GM12878 (cell line): ENCODE data around the gene MSH2. TPM values are rescaled to one million over a fixed set of nuclear protein-coding genes. Genes with fewer than 3 reads are reported as not detected.

Experiments used
- ATAC-seq: fragments of 200-7000 bp; cut with Tn5 transposase; 3 replicates; pipeline ENCODE4 v1.9.1; 2020; ENCODE audit warnings: mild to moderate bottlenecking, moderate library complexity
- BruUV-seq: library from RNA; stranded (reverse); fragments of 400-500 nt; replicated peaks from 2 replicates; lab custom pipeline; 2021; lab: Mats Ljungman, UMichigan
- CTCF ChIA-PET: fragments of 300-600 bp; sonication (Branson Sonifier 250); formaldehyde crosslinking; extraction: SDS; loops from one replicate; lab custom pipeline; 2021; ENCODE audit warnings: inconsistent platforms; lab: Yijun Ruan, JAX
- POLR2A ChIA-PET: fragments of 350-600 bp; formaldehyde crosslinking; extraction: SDS; loops from one replicate; lab custom pipeline; 2021; ENCODE audit warnings: inconsistent platforms; lab: Charles Lee
- RAD21 ChIA-PET: fragments of 300-600 bp; sonication (Branson Sonifier 250); formaldehyde crosslinking; loops from one replicate; lab custom pipeline; 2023; ENCODE audit warnings: antibody characterized with exemption; ENCODE audit not compliant: unreplicated experiment; lab: Charles Lee
- SMC1A ChIA-PET: fragments of 300-600 bp; sonication (Branson Sonifier 250); formaldehyde crosslinking; loops from one replicate; lab custom pipeline; 2023; ENCODE audit not compliant: unreplicated experiment, uncharacterized antibody; lab: Charles Lee
- DNase-seq: peaks from one replicate; pipeline ENCODE4 v3.0.0-alpha.2; 2011; ENCODE audit warnings: low read depth, low spot score
- FAIRE-seq: peaks from 3 replicates; lab custom pipeline; 2011; peaks lifted over from hg19 to GRCh38; lab: Jason Lieb, UNC
- H2AFZ ChIP-seq: 2 replicates; pipeline ENCODE4 v1.6.0; 2011; ENCODE audit warnings: low read depth, low read length, control low read depth; ENCODE audit not compliant: control insufficient read depth
- H3K27ac ChIP-seq: 2 replicates; pipeline ENCODE4 v1.5.1; 2011; ENCODE audit warnings: control low read depth; ENCODE audit not compliant: control insufficient read depth, insufficient read depth
- H3K27me3 ChIP-seq, 2 experiments: replicated peaks in 1 of 2; 2 replicates each; pipeline versions ENCODE4 v1.6.0 to v1.6.1; 2011; ENCODE audit warnings: low read length in 1 of 2; ENCODE audit not compliant: control insufficient read depth in 2 of 2, insufficient read depth in 2 of 2
- H3K36me3 ChIP-seq, 2 experiments: 2 replicates each; pipeline ENCODE4 v1.5.1; 2011; ENCODE audit warnings: low read length in 1 of 2; ENCODE audit not compliant: control insufficient read depth in 2 of 2, insufficient read depth in 2 of 2
- H3K4me1 ChIP-seq: 2 replicates; pipeline ENCODE4 v1.6.1; 2011; ENCODE audit warnings: mild to moderate bottlenecking, low read length, moderate library complexity, mixed read lengths; ENCODE audit not compliant: control insufficient read depth, insufficient read depth
- H3K4me2 ChIP-seq: 2 replicates; pipeline ENCODE4 v1.6.0; 2011; ENCODE audit warnings: control low read depth; ENCODE audit not compliant: control insufficient read depth, insufficient read depth
- H3K4me3 ChIP-seq: fragments of 200-600 bp; sonication (generic); 2 replicates; pipeline ENCODE4 v1.5.1; 2016
- H3K79me2 ChIP-seq: 2 replicates; pipeline ENCODE4 v1.6.0; 2011; ENCODE audit warnings: low read length; ENCODE audit not compliant: control insufficient read depth, insufficient read depth
- H3K9ac ChIP-seq: 2 replicates; pipeline ENCODE4 v1.8.0; 2011; ENCODE audit warnings: low read length, control low read depth, mixed read lengths; ENCODE audit not compliant: control insufficient read depth, insufficient read depth
- H3K9me3 ChIP-seq: replicated peaks from 3 replicates; pipeline ENCODE4 v1.5.1; 2011; ENCODE audit warnings: mild to moderate bottlenecking, low read length; ENCODE audit not compliant: control insufficient read depth, insufficient read depth
- H4K20me1 ChIP-seq: 2 replicates; pipeline ENCODE4 v1.6.0; 2011; ENCODE audit not compliant: control insufficient read depth, insufficient read depth
- ATF3 ChIP-seq: IDR thresholded peaks from 2 replicates; pipeline ENCODE4 v1.6.1; 2011; ENCODE audit warnings: low read depth, mild to moderate bottlenecking, low read length, moderate library complexity, borderline replicate concordance; ENCODE audit errors: extremely low read depth
- ATF7 ChIP-seq: fragments of 450-650 bp; IDR thresholded peaks from 2 replicates; pipeline ENCODE4 v1.6.1; 2016; ENCODE audit warnings: low read depth, mild to moderate bottlenecking
- JUND ChIP-seq: IDR thresholded peaks from 2 replicates; pipeline ENCODE4 v1.6.1; 2012; ENCODE audit warnings: low read depth, mild to moderate bottlenecking, low read length, improper control_type of control experiment, moderate library complexity
- MEF2A ChIP-seq: IDR thresholded peaks from 2 replicates; pipeline ENCODE4 v1.6.1; 2011; ENCODE audit warnings: low read depth, mild to moderate bottlenecking, low read length, moderate library complexity; ENCODE audit not compliant: insufficient read depth
- NFXL1 ChIP-seq: fragments of 450-650 bp; IDR thresholded peaks from 2 replicates; pipeline ENCODE4 v1.6.1; 2017; ENCODE audit warnings: antibody characterized with exemption, mild to moderate bottlenecking, borderline replicate concordance
- NFYB ChIP-seq: IDR thresholded peaks from 2 replicates; pipeline ENCODE4 v1.6.1; 2011; ENCODE audit warnings: low read depth, mild to moderate bottlenecking, low read length, improper control_type of control experiment, moderate library complexity; ENCODE audit not compliant: insufficient read depth
- SMAD5 ChIP-seq: IDR thresholded peaks from 2 replicates; pipeline ENCODE4 v1.6.1; 2016; ENCODE audit warnings: antibody characterized with exemption, low read depth
- TARDBP ChIP-seq: IDR thresholded peaks from 2 replicates; pipeline ENCODE4 v1.6.1; 2016; ENCODE audit warnings: borderline replicate concordance
- TBL1XR1 ChIP-seq: IDR thresholded peaks from 2 replicates; pipeline ENCODE4 v1.6.1; 2012; ENCODE audit warnings: low read depth, low read length, improper control_type of control experiment
- ZNF274 ChIP-seq: IDR thresholded peaks from one replicate; pipeline ENCODE4 v1.8.0; 2011; ENCODE audit not compliant: insufficient read length, insufficient read depth
- ZSCAN29 ChIP-seq: fragments of 450-650 bp; IDR thresholded peaks from 2 replicates; pipeline ENCODE4 v1.6.1; 2017; ENCODE audit warnings: mild to moderate bottlenecking, moderate library complexity
- WGBS: methylation state at CpG from one replicate; pipeline ENCODE4 v1.1.6; 2016; ENCODE audit warnings: low lambda C conversion rate; ENCODE audit not compliant: insufficient replicate concordance, insufficient coverage; ENCODE audit errors: missing lambda C conversion rate; 5-methylcytosine and 5-hydroxymethylcytosine counted together
- in situ Hi-C: fragments of 300-500 bp; cut with MboI; formaldehyde crosslinking; loops from 9 replicates; pipeline ENCODE4 v1.14.3; 2018; ENCODE audit warnings: mixed read lengths
- intact Hi-C: fragments of 100-400 bp; cut with micrococcal nuclease; formaldehyde crosslinking; loops from one replicate; pipeline ENCODE4 v1.14.2; 2022; ENCODE audit not compliant: unreplicated experiment
- polyA plus RNA-seq, 11 experiments: library from polyadenylated mRNA; depleted of rRNA in 4 of 11; unstranded in 6 of 11; stranded (reverse) in 5 of 11; fragments of >200 nt; fragmentation: Nextera tagmentation in 4 of 11; fragmentation: Illumina TruSeq in 1 of 11; extraction: Ambion mirVana in 4 of 11; extraction: Trizol in 1 of 11; gene quantifications; 1 replicate in 1 of 11; 2 replicates in 10 of 11; pipeline versions ENCODE4 v1.2.1 to v1.2.3, GENCODE V29; 2011 to 2016; ENCODE audit warnings: inconsistent platforms in 2 of 11, missing spikeins in 2 of 11, low read depth in 1 of 11
- total RNA-seq, 4 experiments: library from RNA; depleted of rRNA in 3 of 4; stranded (reverse); fragments of >200 nt in 3 of 4; fragmentation: Illumina TruSeq in 1 of 4; extraction: Trizol in 1 of 4; gene quantifications; 2 replicates each; pipeline versions ENCODE4 v1.2.1 to v1.2.3, GENCODE V29; 2013 to 2021
- TF ChIP-seq, protein P1 (sequence below): IDR thresholded peaks from 2 replicates; pipeline ENCODE4 v1.6.1; 2012; ENCODE audit warnings: mild to moderate bottlenecking, low read depth, low read length

MSH2 gene
- total and polyA plus RNA-seq, 10 of the 15 experiments (the other 5 are each of a cell fraction or from before 2014, with no cell fraction given) = 24.3 to 94.4 (median 55.5) TPM

DNA sequence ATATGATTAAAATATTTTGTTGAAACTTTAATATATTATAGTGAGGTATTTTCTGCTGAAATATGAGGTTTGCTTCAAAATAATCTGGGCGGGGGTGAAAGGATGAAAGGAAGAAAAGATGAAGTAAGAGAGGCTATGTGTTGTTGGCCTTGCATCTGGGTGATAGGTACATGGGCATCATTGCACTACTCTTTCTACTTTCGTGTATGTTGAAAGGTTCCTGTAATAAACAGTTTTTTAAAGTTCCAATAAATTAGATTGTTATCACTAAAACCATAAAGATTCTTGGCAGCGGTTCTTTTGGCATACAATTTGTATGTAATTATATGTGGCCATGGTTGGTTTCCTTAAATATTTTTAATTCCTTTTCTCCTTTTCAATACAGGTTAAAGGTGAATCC, 23.6 kb upstream of the MSH2 start:
- Histone ChIP-seq H3K79me2 (no peaks in the 10 kb centered on the region), H2AFZ (no peak overlapping the region), H3K9me3 (no peaks in the 10 kb centered on the region), H4K20me1 (no peaks in the 10 kb centered on the region), H3K4me2 (no peak overlapping the region), H3K27ac (no peak overlapping the region), H3K4me3 (no peak overlapping the region), H3K27me3 (no peaks in the 10 kb centered on the region), H3K4me1 (no peaks in the 10 kb centered on the region), H3K9ac (no peak overlapping the region), H3K36me3 (no peaks in the 10 kb centered on the region)
- ChIA-PET POLR2A (no interaction called here), CTCF (no interaction called here), RAD21 (no interaction called here), SMC1A (no interaction called here)
- TF ChIP-seq, protein P1, sequence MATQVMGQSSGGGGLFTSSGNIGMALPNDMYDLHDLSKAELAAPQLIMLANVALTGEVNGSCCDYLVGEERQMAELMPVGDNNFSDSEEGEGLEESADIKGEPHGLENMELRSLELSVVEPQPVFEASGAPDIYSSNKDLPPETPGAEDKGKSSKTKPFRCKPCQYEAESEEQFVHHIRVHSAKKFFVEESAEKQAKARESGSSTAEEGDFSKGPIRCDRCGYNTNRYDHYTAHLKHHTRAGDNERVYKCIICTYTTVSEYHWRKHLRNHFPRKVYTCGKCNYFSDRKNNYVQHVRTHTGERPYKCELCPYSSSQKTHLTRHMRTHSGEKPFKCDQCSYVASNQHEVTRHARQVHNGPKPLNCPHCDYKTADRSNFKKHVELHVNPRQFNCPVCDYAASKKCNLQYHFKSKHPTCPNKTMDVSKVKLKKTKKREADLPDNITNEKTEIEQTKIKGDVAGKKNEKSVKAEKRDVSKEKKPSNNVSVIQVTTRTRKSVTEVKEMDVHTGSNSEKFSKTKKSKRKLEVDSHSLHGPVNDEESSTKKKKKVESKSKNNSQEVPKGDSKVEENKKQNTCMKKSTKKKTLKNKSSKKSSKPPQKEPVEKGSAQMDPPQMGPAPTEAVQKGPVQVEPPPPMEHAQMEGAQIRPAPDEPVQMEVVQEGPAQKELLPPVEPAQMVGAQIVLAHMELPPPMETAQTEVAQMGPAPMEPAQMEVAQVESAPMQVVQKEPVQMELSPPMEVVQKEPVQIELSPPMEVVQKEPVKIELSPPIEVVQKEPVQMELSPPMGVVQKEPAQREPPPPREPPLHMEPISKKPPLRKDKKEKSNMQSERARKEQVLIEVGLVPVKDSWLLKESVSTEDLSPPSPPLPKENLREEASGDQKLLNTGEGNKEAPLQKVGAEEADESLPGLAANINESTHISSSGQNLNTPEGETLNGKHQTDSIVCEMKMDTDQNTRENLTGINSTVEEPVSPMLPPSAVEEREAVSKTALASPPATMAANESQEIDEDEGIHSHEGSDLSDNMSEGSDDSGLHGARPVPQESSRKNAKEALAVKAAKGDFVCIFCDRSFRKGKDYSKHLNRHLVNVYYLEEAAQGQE = no peak
- TF ChIP-seq NFXL1 = no peak
- TF ChIP-seq NFYB = no peak
- TF ChIP-seq ZNF274 = no peak
- TF ChIP-seq TARDBP = no peak
- TF ChIP-seq MEF2A = no peak
- no peak for TF ChIP-seq TBL1XR1
- no peak for TF ChIP-seq JUND
- TF ChIP-seq SMAD5 = no peak
- TF ChIP-seq ZSCAN29 = no peak
- TF ChIP-seq ATF7 = no peak
- no peak for TF ChIP-seq ATF3
- intact Hi-C loops (no loop called here), in situ Hi-C loops (no loop called here)
- 51% methylated on average over 3 of the region's 3 CpGs for WGBS
- DNase-seq (no peak), ATAC-seq (no peak), FAIRE-seq (no peak)
- no TSS peak for BruUV-seq
